ENCODE results near the gene IGIP.
A peak's percentile ranks its signal among the peaks of the same experiment; 100 is the strongest.
"Not testable (repeated sequence)": the region's sequence is repeated elsewhere in the genome, so short reads cannot be mapped to it uniquely, and the experiment has no call there.

The IGIP gene

GRCh38 chr5:140143521-140144258 is 18.0 kb downstream of the IGIP start:
- DNase-seq, result no peak

- no peak for DNase-seq
Measured at GRCh38 chr5:140145256-140145655, 19.5 kb downstream of the IGIP start.

GRCh38 chr5:140145818-140146522 is 20.2 kb downstream of the IGIP start:
- no peak for DNase-seq

GRCh38 chr5:140146523-140146842 is 20.7 kb downstream of the IGIP start:
- DNase-seq, result no peak

GRCh38 chr5:140147460-140147859 is 21.7 kb downstream of the IGIP start:
- DNase-seq, result no peak

- no peak for DNase-seq
Measured at GRCh38 chr5:140148508-140148907, 22.8 kb downstream of the IGIP start.

GRCh38 chr5:140150201-140150600 is 24.5 kb downstream of the IGIP start:
- no peak for DNase-seq

- no peak for DNase-seq
Measured at GRCh38 chr5:140151144-140152021, 25.6 kb downstream of the IGIP start.

GRCh38 chr5:140152022-140152999 is 26.6 kb downstream of the IGIP start:
- no peak for DNase-seq

- DNase-seq, result no peak
Measured at GRCh38 chr5:140153255-140153654, 27.5 kb downstream of the IGIP start.

- DNase-seq, result no peak
Measured at GRCh38 chr5:140153905-140154304, 28.2 kb downstream of the IGIP start.

- DNase-seq, result not testable (repeated sequence)
Measured at GRCh38 chr5:140154710-140155381, 29.1 kb downstream of the IGIP start.

- DNase-seq, result peak; percentile 34
Measured at GRCh38 chr5:140157032-140157781, 31.5 kb downstream of the IGIP start.

- no peak for DNase-seq
Measured at GRCh38 chr5:140159014-140159927, 33.5 kb downstream of the IGIP start.

GRCh38 chr5:140162275-140162674 is 36.5 kb downstream of the IGIP start:
- no peak for DNase-seq

GRCh38 chr5:140162781-140163180 is 37.0 kb downstream of the IGIP start:
- DNase-seq, result no peak

GRCh38 chr5:140165101-140165922 is 39.6 kb downstream of the IGIP start:
- DNase-seq, result no peak

GRCh38 chr5:140165923-140166270 is 40.2 kb downstream of the IGIP start:
- no peak for DNase-seq

GRCh38 chr5:140166911-140167310 is 41.2 kb downstream of the IGIP start:
- DNase-seq, result no peak

Data from NCI-H1105 (cell line).